Measurements from ENCODE around the gene NFAM1.

- TF ChIP-seq POLR2A (IDR thresholded peaks at IDR 0.05) (no peak), CTCF (IDR thresholded peaks at IDR 0.05) (no peak)
These were observed 19.4 kb downstream of the NFAM1 start for GRCh38 chr22:42412744-42413333.
